ENCODE data around the gene TNFRSF14.
"Not testable (repeated sequence)": the region's sequence is repeated elsewhere in the genome, so short reads cannot be mapped to it uniquely, and the experiment has no call there.

TNFRSF14 gene

DNA sequence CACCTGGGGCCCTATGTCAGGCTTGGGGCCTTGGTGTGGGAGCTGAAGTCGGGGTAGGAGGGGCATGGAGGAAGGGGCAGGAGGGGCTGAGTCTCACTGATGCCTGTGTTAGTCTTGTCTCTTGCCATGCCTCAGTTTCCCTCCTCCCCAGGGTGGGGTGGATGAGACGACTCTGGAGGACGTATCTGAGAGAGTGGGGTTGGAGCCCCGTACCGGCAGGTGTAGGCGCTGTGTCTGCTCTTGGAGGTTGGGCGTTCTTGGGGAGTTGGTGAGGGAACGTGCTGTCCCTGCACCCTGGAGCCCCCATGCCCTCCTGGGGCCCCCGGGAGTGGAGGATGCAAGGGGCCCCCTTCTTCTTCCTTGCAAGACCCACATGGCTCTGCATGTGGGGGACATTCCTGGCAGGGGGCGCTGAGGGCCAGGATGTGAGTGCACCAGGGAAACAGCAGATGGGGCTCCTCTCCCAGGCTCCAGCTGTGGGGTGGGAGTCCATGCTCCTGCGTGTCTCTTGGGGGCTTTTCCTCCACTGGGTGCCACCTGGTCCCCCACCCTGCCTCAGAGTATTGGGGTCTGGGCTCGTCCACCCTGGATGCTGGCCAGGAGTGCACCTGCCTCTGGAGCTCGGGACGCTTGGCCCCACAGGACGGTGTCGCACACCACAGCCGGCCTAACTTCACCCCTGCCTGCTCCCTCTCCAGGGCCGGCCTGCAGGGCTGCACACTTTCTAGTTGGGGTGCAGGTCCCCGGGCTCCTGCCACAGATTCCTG, 1.4 kb upstream of the TNFRSF14 start:
- DNase-seq = peak; percentile 38

- peak; percentile 47 for DNase-seq
Observed at GRCh38 chr1:2555634-2556276, 416 bp upstream of the TNFRSF14 start.

DNA sequence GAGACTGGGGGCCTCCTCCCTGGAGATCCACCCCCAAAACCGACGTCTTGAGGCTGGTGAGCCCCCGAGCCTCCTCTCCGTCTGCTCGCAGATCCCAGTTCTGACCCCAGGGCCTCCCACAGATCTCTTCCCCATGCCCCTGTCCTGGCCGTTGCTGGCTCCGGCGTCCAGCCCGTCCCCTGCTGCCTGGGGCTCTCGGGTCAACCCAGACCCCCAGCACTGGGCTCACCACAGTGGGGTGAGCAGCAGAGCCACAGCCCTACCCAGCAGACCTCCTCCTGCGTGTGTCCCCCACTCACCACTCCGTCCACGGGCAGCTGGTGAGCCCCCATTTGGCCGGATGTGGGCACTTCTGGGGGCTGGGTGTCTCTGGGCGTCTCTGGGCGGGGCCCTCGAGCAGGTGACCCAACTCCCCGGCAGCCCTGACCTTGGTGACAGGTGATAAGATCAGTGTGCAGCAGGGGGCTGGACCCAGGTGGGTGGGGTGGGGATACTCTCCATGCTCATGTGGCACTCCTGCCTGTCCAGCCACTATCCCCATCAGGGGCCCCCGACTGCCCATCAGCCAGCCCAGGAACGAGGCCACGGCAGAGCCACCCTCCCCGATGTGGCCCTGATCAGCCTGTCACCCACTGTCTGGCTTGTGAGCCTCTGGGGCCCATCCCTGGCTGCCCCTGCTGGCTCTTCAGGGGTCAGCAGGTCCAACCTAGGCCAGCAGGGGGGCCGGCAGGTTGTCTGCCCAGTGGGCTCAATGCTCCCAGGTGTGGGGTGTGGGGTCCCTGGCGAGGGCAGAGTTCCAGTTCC, 709 bp downstream of the TNFRSF14 start:
- DNase-seq = no peak

- DNase-seq = no peak
Observed at GRCh38 chr1:2557482-2558400, 1.6 kb downstream of the TNFRSF14 start.

GRCh38 chr1:2558420-2558819, 2.2 kb downstream of the TNFRSF14 start:
- DNase-seq = no peak

DNA sequence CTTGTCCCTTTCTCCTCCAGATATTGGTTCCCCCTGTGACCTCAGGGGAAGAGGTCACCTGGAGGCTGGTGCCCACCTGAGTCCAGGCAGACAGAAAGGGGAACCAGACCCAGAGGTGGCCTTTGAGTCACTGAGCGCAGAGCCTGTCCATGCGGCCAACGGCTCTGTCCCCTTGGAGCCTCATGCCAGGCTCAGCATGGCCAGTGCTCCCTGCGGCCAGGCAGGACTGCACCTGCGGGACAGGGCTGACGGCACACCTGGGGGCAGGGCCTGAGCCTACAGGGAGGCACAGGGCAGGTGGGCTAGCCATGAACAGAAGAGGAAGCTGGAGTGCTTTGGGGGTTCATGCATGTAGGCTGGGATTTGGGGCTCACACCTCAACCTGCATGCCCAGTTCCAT, 2.7 kb downstream of the TNFRSF14 start:
- no peak for DNase-seq

GRCh38 chr1:2559509-2560298, 3.5 kb downstream of the TNFRSF14 start:
- DNase-seq = no peak

- no peak for DNase-seq
Observed at GRCh38 chr1:2560299-2561073, 4.3 kb downstream of the TNFRSF14 start.

- no peak for DNase-seq
Observed at GRCh38 chr1:2561446-2561845, 5.3 kb downstream of the TNFRSF14 start.

GRCh38 chr1:2561898-2562895, 6.0 kb downstream of the TNFRSF14 start:
- no peak for DNase-seq

GRCh38 chr1:2563205-2563604, 7.0 kb downstream of the TNFRSF14 start:
- no peak for DNase-seq

DNA sequence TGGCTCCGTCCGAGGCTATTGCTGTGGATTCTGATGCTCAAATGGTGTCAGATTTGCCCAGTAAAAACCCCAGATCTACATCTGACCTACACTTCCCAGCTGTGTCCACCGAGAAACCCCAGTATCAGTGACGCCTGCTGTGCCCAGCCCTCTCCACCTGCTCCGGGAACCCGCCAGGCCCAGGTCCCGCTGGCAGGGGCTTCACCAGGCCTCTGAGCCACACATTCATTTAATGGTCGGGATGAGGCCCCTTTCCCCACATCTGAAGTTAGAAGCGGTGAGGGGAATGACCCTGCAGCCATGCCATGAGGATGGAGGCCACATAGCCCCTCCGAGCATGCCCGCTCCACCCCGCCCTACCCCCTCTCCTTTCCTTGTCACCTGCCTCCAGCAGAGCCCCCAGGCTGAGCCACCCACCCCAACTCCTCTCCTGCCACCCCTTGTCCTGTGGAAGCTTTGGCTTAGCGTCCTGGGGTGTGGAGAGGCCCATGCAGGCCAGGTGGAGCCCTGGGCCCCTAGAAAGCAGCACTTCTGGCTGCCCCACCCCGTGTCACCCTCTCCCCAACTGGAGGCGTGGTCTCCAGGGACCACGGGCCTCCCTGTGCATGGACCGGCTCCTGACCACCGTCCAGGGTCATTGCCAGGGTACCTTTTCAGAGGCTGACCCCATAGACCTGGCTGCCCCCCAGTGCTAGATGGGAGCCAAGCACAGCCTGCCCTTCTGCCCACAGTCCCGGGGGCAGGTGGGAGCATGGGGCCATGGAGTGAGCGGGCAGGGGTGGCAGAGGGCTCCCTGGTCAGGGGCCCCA, 8.0 kb downstream of the TNFRSF14 start:
- no peak for DNase-seq

- no peak for DNase-seq
Observed at GRCh38 chr1:2564815-2565374, 8.7 kb downstream of the TNFRSF14 start.

GRCh38 chr1:2566101-2567045, 10.2 kb downstream of the TNFRSF14 start:
- DNase-seq = no peak

DNA sequence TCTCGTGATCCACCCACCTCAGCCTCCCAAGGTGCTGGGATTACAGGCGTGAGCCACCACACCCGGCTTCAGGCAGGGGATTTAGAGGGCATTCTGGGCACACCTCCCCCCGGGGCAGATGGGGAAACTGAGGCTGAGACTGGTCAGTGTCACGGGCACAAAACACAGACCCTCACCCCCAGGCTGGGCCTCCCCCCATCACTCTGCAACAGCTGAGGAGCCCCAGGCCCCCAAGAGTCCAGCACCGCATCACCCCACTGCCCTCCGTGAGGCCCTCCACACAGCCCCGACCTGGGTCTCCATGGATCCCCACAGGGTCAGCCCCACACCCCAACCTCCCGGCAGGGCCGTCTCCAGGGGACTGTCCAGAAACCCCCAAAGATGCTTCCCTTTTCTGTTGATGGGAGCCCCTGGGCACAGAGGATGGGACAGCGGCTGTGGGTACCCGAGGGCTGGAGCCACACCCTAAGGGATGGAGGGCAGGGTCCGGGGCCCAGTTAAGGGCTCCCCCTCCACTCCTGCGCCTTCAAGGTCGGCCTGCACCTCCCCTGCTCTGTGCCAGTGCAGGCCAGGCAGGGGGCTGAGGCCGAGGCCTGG, 11.0 kb downstream of the TNFRSF14 start:
- no peak for DNase-seq

DNA sequence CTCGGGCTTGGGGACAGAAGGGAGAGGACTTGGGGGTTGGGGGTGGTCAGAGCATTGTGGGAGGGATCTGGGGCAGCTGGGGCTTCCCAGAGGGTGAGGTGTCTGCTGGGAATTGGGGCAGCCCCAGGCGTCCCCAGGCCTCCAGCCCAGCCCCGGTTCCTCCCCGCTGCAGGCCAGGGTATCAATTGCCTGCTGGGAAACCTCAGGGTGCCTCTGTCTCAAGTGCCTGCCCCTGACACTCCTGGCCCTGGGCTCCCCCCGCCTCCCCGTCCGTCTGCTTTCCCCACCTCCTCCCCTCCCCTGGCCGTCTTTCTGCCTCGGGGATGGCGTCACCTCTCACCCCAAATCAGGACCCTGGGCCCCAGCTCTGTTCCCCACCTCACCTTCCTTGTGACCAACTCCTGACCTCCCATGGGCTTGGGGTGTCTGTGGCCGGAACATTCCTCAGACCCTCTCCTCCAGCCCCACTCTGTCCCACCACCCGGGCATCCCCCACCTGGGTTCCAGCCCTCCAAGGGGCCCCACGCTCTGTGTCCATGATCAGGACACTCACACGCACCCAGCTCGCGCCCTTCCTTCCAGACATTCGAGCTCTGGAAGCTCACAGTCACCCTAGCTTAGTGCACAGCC, 12.1 kb downstream of the TNFRSF14 start:
- not testable (repeated sequence) for DNase-seq

Measured in activated CD4-positive, alpha-beta T cell treated with anti-CD3 and anti-CD28 coated beads for 1 hour (primary cell).